HUES64 (cell line): ENCODE data around the gene SPINT3. TPM values are rescaled to one million over a fixed set of nuclear protein-coding genes. Genes with fewer than 3 reads are reported as not detected.

Experiments used
- H3K27ac ChIP-seq: 2 replicates; pipeline ENCODE4 v1.7.0; 2013; ENCODE audit warnings: low read depth, low read length, inconsistent platforms
- H3K27me3 ChIP-seq: 2 replicates; pipeline ENCODE4 v1.6.1; 2013; ENCODE audit warnings: mild to moderate bottlenecking, low read length; ENCODE audit not compliant: insufficient read depth
- H3K36me3 ChIP-seq: 2 replicates; pipeline ENCODE4 v1.6.1; 2013; ENCODE audit warnings: mild to moderate bottlenecking, low read length; ENCODE audit not compliant: insufficient read depth
- H3K4me1 ChIP-seq: 2 replicates; pipeline ENCODE4 v1.6.1; 2013; ENCODE audit warnings: mild to moderate bottlenecking, low read length, moderate library complexity; ENCODE audit not compliant: insufficient read depth
- H3K4me3 ChIP-seq: 2 replicates; pipeline ENCODE4 v1.5.1; 2013; ENCODE audit warnings: mild to moderate bottlenecking, low read length, moderate library complexity
- H3K9ac ChIP-seq: 2 replicates; pipeline ENCODE4 v1.6.1; 2013; ENCODE audit warnings: mild to moderate bottlenecking, low read depth, low read length
- H3K9me3 ChIP-seq: 2 replicates; pipeline ENCODE4 v1.6.1; 2013; ENCODE audit warnings: low read depth, low read length; ENCODE audit not compliant: insufficient read depth
- WGBS: fragments of 150-250, 120-280 bp; methylation state at CpG from one replicate; pipeline ENCODE4 v1.1.7; 2013; ENCODE audit warnings: missing lambda C conversion rate; 5-methylcytosine and 5-hydroxymethylcytosine counted together
- polyA plus RNA-seq, 2 experiments: library from polyadenylated mRNA; stranded (reverse); fragments of 50-300 nt; gene quantifications; one replicate each; pipeline ENCODE4 v1.2.3, GENCODE V29; 2013

Gene SPINT3
- not detected for polyA plus RNA-seq (2013, experiment 1 of 2)
- not detected for polyA plus RNA-seq (2013, experiment 2 of 2)

GRCh38 chr20:45515147-45515913 is at the start of gene SPINT3:
Gene SPINT3, minus strand, starts transcription at chr20:45515622. Its CDS starts 14 bp downstream, at chr20:45515608.
- Histone ChIP-seq H3K4me3 (no peak within 1 kb of the TSS), H3K27ac (no peak within 1 kb of the TSS)

GRCh38 chr20:45564760-45565276 is 49.4 kb upstream of the SPINT3 start:
- WGBS, result 100% methylated on average over 1 of the region's 2 CpGs
- Histone ChIP-seq H3K27me3 (no peaks in the 10 kb centered on the region), H3K9ac (no peak overlapping the region)

More at GRCh38 chr20:45515147-45515913, at the start of gene SPINT3:
- WGBS, result 72% methylated on average over 5 of the region's 5 CpGs
- no peaks in the 10 kb centered on the region for H3K36me3 ChIP-seq
- no peak within 1 kb of the TSS for H3K9ac ChIP-seq
- no peaks in the 10 kb centered on the region for H3K27me3 ChIP-seq
- H3K9me3 ChIP-seq, result no peaks in the 10 kb centered on the region
- H3K4me1 ChIP-seq, result no peaks in the 10 kb centered on the region

GRCh38 chr20:45555198-45555597 is 39.8 kb upstream of the SPINT3 start:
- H3K27ac ChIP-seq, result no peak overlapping the region
- H3K9ac ChIP-seq, result no peak overlapping the region
- H3K4me3 ChIP-seq, result no peak overlapping the region
- 92% methylated on average over 1 of the region's 1 CpG for WGBS
- no peaks in the 10 kb centered on the region for H3K9me3 ChIP-seq
- H3K27me3 ChIP-seq, result no peaks in the 10 kb centered on the region
- no peaks in the 10 kb centered on the region for H3K36me3 ChIP-seq
- no peaks in the 10 kb centered on the region for H3K4me1 ChIP-seq

More at GRCh38 chr20:45564760-45565276, 49.4 kb upstream of the SPINT3 start:
- H3K4me3 ChIP-seq, result no peak overlapping the region
- no peak overlapping the region for H3K27ac ChIP-seq
- no peaks in the 10 kb centered on the region for H3K36me3 ChIP-seq
- H3K9me3 ChIP-seq, result no peaks in the 10 kb centered on the region
- no peaks in the 10 kb centered on the region for H3K4me1 ChIP-seq

- Histone ChIP-seq H3K4me1 (no peaks in the 10 kb centered on the region), H3K36me3 (no peaks in the 10 kb centered on the region), H3K27me3 (no peaks in the 10 kb centered on the region), H3K4me3 (no peak overlapping the region), H3K27ac (no peak overlapping the region), H3K9ac (no peak overlapping the region), H3K9me3 (no peaks in the 10 kb centered on the region)
- WGBS, result 92% methylated on average over 2 of the region's 2 CpGs
These were observed 37.0 kb upstream of the SPINT3 start for GRCh38 chr20:45552456-45552855.

GRCh38 chr20:45550765-45551164 is 35.3 kb upstream of the SPINT3 start:
- Histone ChIP-seq H3K9me3 (no peaks in the 10 kb centered on the region), H3K27me3 (no peaks in the 10 kb centered on the region), H3K9ac (no peak overlapping the region), H3K36me3 (no peaks in the 10 kb centered on the region), H3K27ac (no peak overlapping the region), H3K4me1 (no peaks in the 10 kb centered on the region), H3K4me3 (no peak overlapping the region)

- H3K4me3 ChIP-seq, result no peak overlapping the region
- WGBS, result 93% methylated on average over 7 of the region's 7 CpGs
- H3K36me3 ChIP-seq, result no peaks in the 10 kb centered on the region
- no peak overlapping the region for H3K9ac ChIP-seq
- H3K27ac ChIP-seq, result no peak overlapping the region
- no peaks in the 10 kb centered on the region for H3K4me1 ChIP-seq
- H3K27me3 ChIP-seq, result no peaks in the 10 kb centered on the region
- H3K9me3 ChIP-seq, result no peaks in the 10 kb centered on the region
These were observed 33.0 kb upstream of the SPINT3 start for GRCh38 chr20:45548410-45548809.

GRCh38 chr20:45547206-45547770 is 31.9 kb upstream of the SPINT3 start, which contains the start of gene EPPIN:
Gene EPPIN, minus strand, starts transcription at chr20:45547401. Its CDS starts 44 bp downstream, at chr20:45547357.
- no peak within 1 kb of the TSS for H3K9ac ChIP-seq
- no peaks in the 10 kb centered on the region for H3K4me1 ChIP-seq
- no peaks in the 10 kb centered on the region for H3K36me3 ChIP-seq
- H3K4me3 ChIP-seq, result no peak within 1 kb of the TSS
- 97% methylated on average over 6 of the region's 6 CpGs for WGBS
- H3K27me3 ChIP-seq, result no peaks in the 10 kb centered on the region
- H3K9me3 ChIP-seq, result no peaks in the 10 kb centered on the region
- H3K27ac ChIP-seq, result no peak within 1 kb of the TSS

- WGBS, result 39% methylated on average over 5 of the region's 5 CpGs
- Histone ChIP-seq H3K4me1 (no peaks in the 10 kb centered on the region), H3K27ac (no peak overlapping the region), H3K27me3 (no peaks in the 10 kb centered on the region), H3K36me3 (no peaks in the 10 kb centered on the region), H3K4me3 (no peak overlapping the region), H3K9ac (no peak overlapping the region), H3K9me3 (no peaks in the 10 kb centered on the region)
These were observed 30.5 kb upstream of the SPINT3 start for GRCh38 chr20:45545754-45546453.

- 84% methylated on average over 3 of the region's 3 CpGs for WGBS
- Histone ChIP-seq H3K4me3 (no peak overlapping the region), H3K27me3 (no peaks in the 10 kb centered on the region), H3K9ac (no peak overlapping the region), H3K9me3 (no peaks in the 10 kb centered on the region), H3K27ac (no peak overlapping the region), H3K4me1 (no peaks in the 10 kb centered on the region), H3K36me3 (no peaks in the 10 kb centered on the region)
These were observed 29.9 kb upstream of the SPINT3 start for GRCh38 chr20:45545351-45545750.

GRCh38 chr20:45539382-45539781 is 24.0 kb upstream of the SPINT3 start, which contains the start of gene WFDC6:
Gene WFDC6, minus strand, starts transcription at chr20:45539482. Its CDS starts 75 bp downstream, at chr20:45539407.
- Histone ChIP-seq H3K9me3 (no peaks in the 10 kb centered on the region), H3K36me3 (no peaks in the 10 kb centered on the region), H3K27me3 (no peaks in the 10 kb centered on the region), H3K27ac (no peak within 1 kb of the TSS), H3K4me3 (no peak within 1 kb of the TSS), H3K4me1 (no peaks in the 10 kb centered on the region), H3K9ac (no peak within 1 kb of the TSS)
- WGBS, result 98% methylated on average over 2 of the region's 2 CpGs
